ENCODE measurements around the gene SPEF2.

- TF ChIP-seq CTCF (IDR thresholded peaks at IDR 0.05) (no peak), POLR2A (IDR thresholded peaks at IDR 0.05) (no peak), POLR2AphosphoS5 (IDR thresholded peaks at IDR 0.05) (no peak), EP300 (IDR thresholded peaks at IDR 0.05) (no peak)
Measured at GRCh38 chr5:35826056-35826455, 208.4 kb downstream of the SPEF2 start.

Measured in suprapubic skin (tissue), 4 donors.